ENCODE data around the gene IFIT2.

IFIT2 gene

GRCh38 chr10:89357975-89358374, 56.1 kb downstream of the IFIT2 start:
- Histone ChIP-seq H3K4me1 (ENCODE audit: low read depth, poor library complexity, severe bottlenecking) (peaks cover 78% of the 10 kb centered on the region), H4K20me1 (ENCODE audit: insufficient read depth) (no peaks in the 10 kb centered on the region), H3K27me3 (ENCODE audit: insufficient read depth, low read depth) (no peaks in the 10 kb centered on the region), H3K27ac (no peak overlapping the region), H3K36me3 (ENCODE audit: insufficient read depth) (no peaks in the 10 kb centered on the region), H3K4me3 (IDR thresholded peaks at IDR 0.05; ENCODE audit: insufficient read depth, low read depth, low read length) (no peak overlapping the region), H3K79me2 (ENCODE audit: insufficient read depth, low read depth) (no peaks in the 10 kb centered on the region), H3K4me2 (no peak overlapping the region), H2AFZ (ENCODE audit: low read depth) (no peak overlapping the region), H3K9ac (no peak overlapping the region)
- TF ChIP-seq CTCF (conservative IDR thresholded peaks at IDR 0.05; ENCODE audit: low read depth, low read length): no peak
